Adrenal gland (tissue), 5 donors: ENCODE results near the gene AGBL1.

Source experiments
- CTCF ChIP-seq, 6 experiments: fragments of 450-650 bp in 4 of 6; fragments of 200-600 bp in 2 of 6; sonication (generic) in 1 of 6; IDR thresholded peaks; 1 replicate in 5 of 6; 2 replicates in 1 of 6; pipeline versions ENCODE4 v1.5.1 to v1.8.0; 2016 to 2021; ENCODE audit warnings: antibody characterized with exemption in 6 of 6, mild to moderate bottlenecking in 2 of 6, moderate library complexity in 1 of 6
- POLR2A ChIP-seq, 2 donors: fragments of 450-650 bp; IDR thresholded peaks; one replicate each; pipeline ENCODE4 v1.6.1; 2017; ENCODE audit warnings: antibody characterized with exemption in 2 of 2, mild to moderate bottlenecking in 2 of 2, moderate library complexity in 1 of 2
- donor health status: DM: no; HTN: no; CAD: no.

DNA sequence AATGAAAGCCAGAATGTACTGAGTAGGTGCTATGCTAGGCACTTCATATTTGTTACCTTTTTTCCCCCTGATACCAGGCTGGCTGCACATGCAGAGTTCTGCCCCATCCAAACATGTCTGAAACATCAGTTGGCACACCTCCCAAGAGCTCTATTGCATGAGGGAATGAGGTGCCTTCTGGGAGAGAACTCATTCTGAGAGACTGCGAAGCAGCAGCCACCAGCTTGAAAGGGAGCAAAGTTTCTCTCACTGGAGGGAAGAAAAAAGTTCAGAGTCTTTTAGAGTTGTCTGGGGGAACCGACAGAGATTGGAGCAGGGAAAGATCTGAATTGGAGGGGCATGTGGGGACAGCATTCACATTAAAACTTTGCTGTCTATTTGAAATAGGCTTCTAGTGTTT lies 84.1 kb downstream of the AGBL1 start:
- TF ChIP-seq CTCF (IDR thresholded peaks at IDR 0.05) = no peak
- TF ChIP-seq POLR2A (IDR thresholded peaks at IDR 0.05) = no peak
